ENCODE data around the gene SGMS1. TPM values are rescaled to one million over a fixed set of nuclear protein-coding genes. Genes with fewer than 3 reads are reported as not detected.

SGMS1 gene
- total and polyA plus RNA-seq, 10 donors, result 5.9 to 84.3 (median 34.6) TPM

GRCh38 chr10:50501478-50501877 is 122.3 kb downstream of the SGMS1 start:
- Histone ChIP-seq H3K27me3 (replicated peaks in 1 of 7) (no peaks in the 10 kb centered on the region), H3K4me3 (no peak overlapping the region), H3K9me3 (no peaks in the 10 kb centered on the region), H3K36me3 (no peaks in the 10 kb centered on the region), H3K27ac (peak overlapping the region in 1 of 8 donors; percentile 7), H3K4me1 (peaks cover 0 to 28% (median 16%) of the 10 kb centered on the region in 6 donors)
- intact Hi-C loops (cut with DNase I; ENCODE audit: low total_unique reads), result no loop called here
- no peak for DNase-seq
- 83 to 96% (median 90%) methylated on average over 2 of the region's 2 CpGs for WGBS, 5 donors
- TF ChIP-seq, protein P1, sequence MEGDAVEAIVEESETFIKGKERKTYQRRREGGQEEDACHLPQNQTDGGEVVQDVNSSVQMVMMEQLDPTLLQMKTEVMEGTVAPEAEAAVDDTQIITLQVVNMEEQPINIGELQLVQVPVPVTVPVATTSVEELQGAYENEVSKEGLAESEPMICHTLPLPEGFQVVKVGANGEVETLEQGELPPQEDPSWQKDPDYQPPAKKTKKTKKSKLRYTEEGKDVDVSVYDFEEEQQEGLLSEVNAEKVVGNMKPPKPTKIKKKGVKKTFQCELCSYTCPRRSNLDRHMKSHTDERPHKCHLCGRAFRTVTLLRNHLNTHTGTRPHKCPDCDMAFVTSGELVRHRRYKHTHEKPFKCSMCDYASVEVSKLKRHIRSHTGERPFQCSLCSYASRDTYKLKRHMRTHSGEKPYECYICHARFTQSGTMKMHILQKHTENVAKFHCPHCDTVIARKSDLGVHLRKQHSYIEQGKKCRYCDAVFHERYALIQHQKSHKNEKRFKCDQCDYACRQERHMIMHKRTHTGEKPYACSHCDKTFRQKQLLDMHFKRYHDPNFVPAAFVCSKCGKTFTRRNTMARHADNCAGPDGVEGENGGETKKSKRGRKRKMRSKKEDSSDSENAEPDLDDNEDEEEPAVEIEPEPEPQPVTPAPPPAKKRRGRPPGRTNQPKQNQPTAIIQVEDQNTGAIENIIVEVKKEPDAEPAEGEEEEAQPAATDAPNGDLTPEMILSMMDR (IDR thresholded peaks at IDR 0.05 in 8 of 11, conservative IDR thresholded peaks at IDR 0.05 in 3 of 11), result no peak
- TF ChIP-seq POLR2AphosphoS5 (IDR thresholded peaks at IDR 0.05) (no peak), POLR2A (IDR thresholded peaks at IDR 0.05) (no peak)

GRCh38 chr10:50498465-50498864 is 125.3 kb downstream of the SGMS1 start:
- Histone ChIP-seq H3K4me3 (no peak overlapping the region), H3K4me1 (peaks cover 0 to 19% (median 10%) of the 10 kb centered on the region in 6 donors), H3K27me3 (replicated peaks in 1 of 7) (no peaks in the 10 kb centered on the region), H3K36me3 (no peaks in the 10 kb centered on the region), H3K9me3 (no peaks in the 10 kb centered on the region), H3K27ac (no peak overlapping the region)
- intact Hi-C loops (cut with DNase I; ENCODE audit: low total_unique reads), result no loop called here
- WGBS, 5 donors, result 85 to 100% (median 89%) methylated on average over 1 of the region's 1 CpG
- TF ChIP-seq, protein P1 (IDR thresholded peaks at IDR 0.05 in 8 of 11, conservative IDR thresholded peaks at IDR 0.05 in 3 of 11), result no peak
- TF ChIP-seq POLR2AphosphoS5 (IDR thresholded peaks at IDR 0.05) (no peak), POLR2A (IDR thresholded peaks at IDR 0.05) (no peak)
- no peak for DNase-seq

- H3K4me3 ChIP-seq, result no peak overlapping the region
- intact Hi-C loops (cut with DNase I; ENCODE audit: low total_unique reads), result no loop called here
- no peak overlapping the region for H3K27ac ChIP-seq
- H3K4me1 ChIP-seq, result peaks cover 0 to 12% (median 7%) of the 10 kb centered on the region in 6 donors
- no peaks in the 10 kb centered on the region for H3K27me3 ChIP-seq (replicated peaks in 1 of 7)
- DNase-seq, result no peak
- TF ChIP-seq, protein P1 (IDR thresholded peaks at IDR 0.05 in 8 of 11, conservative IDR thresholded peaks at IDR 0.05 in 3 of 11), result no peak
- TF ChIP-seq POLR2A (IDR thresholded peaks at IDR 0.05) (no peak), POLR2AphosphoS5 (IDR thresholded peaks at IDR 0.05) (no peak)
- no peaks in the 10 kb centered on the region for H3K9me3 ChIP-seq
- no peaks in the 10 kb centered on the region for H3K36me3 ChIP-seq
Observed at GRCh38 chr10:50497758-50498157, 126.0 kb downstream of the SGMS1 start.

DNA sequence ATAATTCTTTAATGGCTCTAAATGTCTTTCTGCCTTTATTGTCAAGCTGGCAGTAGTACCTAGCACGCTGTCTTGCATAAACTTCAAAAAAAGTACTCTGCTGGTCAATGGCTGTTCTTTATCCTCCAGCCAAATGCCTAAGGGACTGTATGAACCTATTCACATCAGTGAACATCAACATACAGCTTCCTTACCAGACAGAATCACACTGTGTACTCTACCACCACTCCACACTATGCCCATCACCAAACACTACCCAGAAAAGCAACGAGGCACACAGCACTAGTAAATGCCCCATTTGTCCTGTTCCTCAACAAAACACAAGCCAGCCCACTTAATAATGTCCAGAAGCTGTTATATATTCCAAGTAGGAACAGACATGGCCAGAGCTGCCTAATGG is 127.5 kb downstream of the SGMS1 start:
- TF ChIP-seq POLR2A (IDR thresholded peaks at IDR 0.05), result no peak
- TF ChIP-seq, protein P1 (IDR thresholded peaks at IDR 0.05 in 8 of 11, conservative IDR thresholded peaks at IDR 0.05 in 3 of 11), result no peak
- TF ChIP-seq POLR2AphosphoS5 (IDR thresholded peaks at IDR 0.05), result no peak
- intact Hi-C loops (cut with DNase I; ENCODE audit: low total_unique reads), result no loop called here
- Histone ChIP-seq H3K4me3 (no peak overlapping the region), H3K4me1 (no peaks in the 10 kb centered on the region), H3K9me3 (no peaks in the 10 kb centered on the region), H3K36me3 (no peaks in the 10 kb centered on the region), H3K27me3 (replicated peaks in 1 of 7) (no peaks in the 10 kb centered on the region), H3K27ac (no peak overlapping the region)
- DNase-seq, result no peak
- 90 to 94% (median 93%) methylated on average over 2 of the region's 2 CpGs for WGBS, 5 donors
